Epidermal melanocyte (primary cell): ENCODE results near the gene PLA2G15.

Experiments used
- DNase-seq: peaks from one replicate; pipeline ENCODE4 v3.0.0; 2011; ENCODE audit warnings: low spot score; ENCODE audit not compliant: insufficient read length

PLA2G15 gene

GRCh38 chr16:68244903-68245853 is at the start of gene PLA2G15:
TSS of gene PLA2G15 (plus strand) at chr16:68245373. CDS start at chr16:68245427, 54 bp downstream.
- peak; percentile 76 for DNase-seq

GRCh38 chr16:68197250-68197649 is 47.9 kb upstream of the PLA2G15 start:
- no peak for DNase-seq

- DNase-seq, result no peak
Measured at GRCh38 chr16:68200088-68200783, 44.9 kb upstream of the PLA2G15 start.

GRCh38 chr16:68202091-68202519 is 43.1 kb upstream of the PLA2G15 start:
- no peak for DNase-seq

- no peak for DNase-seq
Measured at GRCh38 chr16:68206245-68206644, 38.9 kb upstream of the PLA2G15 start.

- DNase-seq, result no peak
Measured at GRCh38 chr16:68214726-68215125, 30.4 kb upstream of the PLA2G15 start.

- no peak for DNase-seq
Measured at GRCh38 chr16:68215302-68215701, 29.9 kb upstream of the PLA2G15 start.

GRCh38 chr16:68216240-68216639 is 28.9 kb upstream of the PLA2G15 start:
- DNase-seq, result no peak

- no peak for DNase-seq
Measured at GRCh38 chr16:68217506-68217905, 27.7 kb upstream of the PLA2G15 start.

- no peak for DNase-seq
Measured at GRCh38 chr16:68219725-68220351, 25.3 kb upstream of the PLA2G15 start.

- no peak for DNase-seq
Measured at GRCh38 chr16:68223072-68223471, 22.1 kb upstream of the PLA2G15 start.

GRCh38 chr16:68226116-68226515 is 19.1 kb upstream of the PLA2G15 start:
- no peak for DNase-seq

GRCh38 chr16:68227183-68227793 is 17.9 kb upstream of the PLA2G15 start:
- DNase-seq, result no peak

- DNase-seq, result no peak
Measured at GRCh38 chr16:68227850-68228553, 17.2 kb upstream of the PLA2G15 start.

- no peak for DNase-seq
Measured at GRCh38 chr16:68228652-68229051, 16.5 kb upstream of the PLA2G15 start.

- DNase-seq, result peak; percentile 83
Measured at GRCh38 chr16:68229431-68230175, 15.6 kb upstream of the PLA2G15 start.

- no peak for DNase-seq
Measured at GRCh38 chr16:68230176-68230571, 15.0 kb upstream of the PLA2G15 start.

- no peak for DNase-seq
Measured at GRCh38 chr16:68230956-68231355, 14.2 kb upstream of the PLA2G15 start.

GRCh38 chr16:68231384-68232136 is 13.6 kb upstream of the PLA2G15 start:
- DNase-seq, result no peak
